ENCODE measurements around the gene TIMM8B.
"Not testable (repeated sequence)": the region's sequence is repeated elsewhere in the genome, so short reads cannot be mapped to it uniquely, and the experiment has no call there.

Gene TIMM8B

DNA sequence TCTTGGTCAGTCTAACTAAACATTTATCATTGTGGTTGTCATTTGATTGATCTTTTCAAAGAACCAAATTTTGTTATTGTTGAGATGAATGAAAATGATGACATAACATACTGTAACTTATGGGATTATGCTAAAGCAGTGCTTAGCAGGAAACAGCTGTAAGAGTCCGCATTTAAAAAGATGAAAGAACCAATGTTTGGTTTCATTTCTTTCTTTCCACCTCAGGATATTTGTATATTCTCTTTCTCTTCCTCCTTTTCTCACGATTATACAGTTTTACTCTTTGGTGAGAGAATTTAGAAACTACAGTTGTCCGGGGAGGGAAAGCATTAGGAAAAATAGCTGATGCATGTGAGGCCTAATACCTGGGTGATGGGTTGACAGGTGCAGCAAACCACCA, 35.8 kb downstream of the TIMM8B start (continued):
- TF ChIP-seq, protein P1, sequence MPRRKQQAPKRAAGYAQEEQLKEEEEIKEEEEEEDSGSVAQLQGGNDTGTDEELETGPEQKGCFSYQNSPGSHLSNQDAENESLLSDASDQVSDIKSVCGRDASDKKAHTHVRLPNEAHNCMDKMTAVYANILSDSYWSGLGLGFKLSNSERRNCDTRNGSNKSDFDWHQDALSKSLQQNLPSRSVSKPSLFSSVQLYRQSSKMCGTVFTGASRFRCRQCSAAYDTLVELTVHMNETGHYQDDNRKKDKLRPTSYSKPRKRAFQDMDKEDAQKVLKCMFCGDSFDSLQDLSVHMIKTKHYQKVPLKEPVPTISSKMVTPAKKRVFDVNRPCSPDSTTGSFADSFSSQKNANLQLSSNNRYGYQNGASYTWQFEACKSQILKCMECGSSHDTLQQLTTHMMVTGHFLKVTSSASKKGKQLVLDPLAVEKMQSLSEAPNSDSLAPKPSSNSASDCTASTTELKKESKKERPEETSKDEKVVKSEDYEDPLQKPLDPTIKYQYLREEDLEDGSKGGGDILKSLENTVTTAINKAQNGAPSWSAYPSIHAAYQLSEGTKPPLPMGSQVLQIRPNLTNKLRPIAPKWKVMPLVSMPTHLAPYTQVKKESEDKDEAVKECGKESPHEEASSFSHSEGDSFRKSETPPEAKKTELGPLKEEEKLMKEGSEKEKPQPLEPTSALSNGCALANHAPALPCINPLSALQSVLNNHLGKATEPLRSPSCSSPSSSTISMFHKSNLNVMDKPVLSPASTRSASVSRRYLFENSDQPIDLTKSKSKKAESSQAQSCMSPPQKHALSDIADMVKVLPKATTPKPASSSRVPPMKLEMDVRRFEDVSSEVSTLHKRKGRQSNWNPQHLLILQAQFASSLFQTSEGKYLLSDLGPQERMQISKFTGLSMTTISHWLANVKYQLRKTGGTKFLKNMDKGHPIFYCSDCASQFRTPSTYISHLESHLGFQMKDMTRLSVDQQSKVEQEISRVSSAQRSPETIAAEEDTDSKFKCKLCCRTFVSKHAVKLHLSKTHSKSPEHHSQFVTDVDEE (CRISPR knock-in tag; IDR thresholded peaks at IDR 0.05), result no peak

DNA sequence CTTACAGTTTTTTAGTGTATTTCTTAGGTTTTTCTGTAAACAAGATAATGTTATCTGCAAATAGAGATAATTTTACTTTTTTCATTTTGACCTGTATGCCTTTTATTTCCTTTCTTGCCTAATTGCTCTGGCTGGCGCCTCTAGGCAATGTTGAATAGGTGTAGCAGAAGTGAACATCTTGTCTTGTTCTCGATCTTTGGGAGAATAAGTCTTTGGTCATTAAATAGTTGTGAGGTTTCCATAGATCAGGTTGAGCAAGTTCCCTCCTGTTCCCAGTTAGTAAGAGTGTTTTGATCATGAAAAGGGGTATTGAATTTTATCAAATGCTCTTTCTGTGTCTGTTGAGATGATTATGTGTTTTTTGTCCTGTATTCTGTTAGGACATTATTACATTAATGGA, 36.8 kb downstream of the TIMM8B start:
- no peak for TF ChIP-seq RARB (CRISPR knock-in tag; IDR thresholded peaks at IDR 0.05)
- TF ChIP-seq ARNTL (CRISPR knock-in tag; IDR thresholded peaks at IDR 0.05; ENCODE audit: borderline replicate concordance, low read depth), result no peak
- TF ChIP-seq GLIS3 (CRISPR knock-in tag; IDR thresholded peaks at IDR 0.05), result no peak
- ATAC-seq, result no peak

DNA sequence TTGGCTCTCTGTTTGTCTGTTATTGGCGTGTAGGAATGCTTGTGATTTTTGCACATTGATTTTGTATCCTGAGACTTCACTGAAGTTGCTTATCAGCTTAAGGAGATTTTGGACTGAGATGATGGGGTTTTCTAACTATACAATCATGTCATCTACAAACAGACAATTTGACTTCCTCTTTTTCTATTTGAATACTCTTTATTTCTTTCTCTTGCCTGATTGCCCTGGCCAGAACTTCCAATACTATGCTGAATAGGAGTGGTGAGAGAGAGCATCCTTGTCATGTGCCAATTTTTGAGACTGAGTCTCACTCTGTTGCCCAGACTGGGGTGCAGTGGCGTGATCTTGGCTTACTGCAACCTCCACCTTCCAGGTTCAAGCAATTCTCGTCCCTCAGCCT, 38.3 kb downstream of the TIMM8B start:
- ATAC-seq, result not testable (repeated sequence)

GRCh38 chr11:112046647-112047046, 39.9 kb downstream of the TIMM8B start:
- not testable (repeated sequence) for ATAC-seq

DNA sequence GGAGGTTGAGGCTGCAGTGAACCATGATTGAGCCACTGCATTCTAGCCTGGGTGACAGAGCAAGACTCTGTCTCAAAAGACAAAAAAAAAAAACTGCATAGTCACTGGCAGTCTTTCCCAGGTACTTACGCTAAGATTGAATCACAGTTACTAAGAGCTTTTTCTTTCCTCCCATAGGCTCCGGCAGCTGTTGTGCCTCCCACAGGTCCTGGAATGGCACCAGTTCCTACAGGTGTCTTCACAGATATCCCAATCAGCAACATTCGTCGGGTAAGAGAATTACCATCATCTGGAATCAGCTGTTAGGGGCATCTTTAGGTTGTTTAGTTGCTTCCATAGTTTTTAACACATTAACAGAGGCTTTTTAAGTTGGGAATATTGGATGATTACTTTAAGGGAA, 41.6 kb downstream of the TIMM8B start:
- no peak for ATAC-seq
- TF ChIP-seq OSR1 (CRISPR knock-in tag; IDR thresholded peaks at IDR 0.05), result no peak

- TF ChIP-seq ZNF565 (CRISPR knock-in tag; conservative IDR thresholded peaks at IDR 0.05; ENCODE audit: low read depth), result no peak
- TF ChIP-seq POU6F1 (CRISPR knock-in tag; IDR thresholded peaks at IDR 0.05; ENCODE audit: borderline replicate concordance, low read depth), result no peak
- TF ChIP-seq ARNTL (CRISPR knock-in tag; IDR thresholded peaks at IDR 0.05; ENCODE audit: borderline replicate concordance, low read depth), result no peak
- TF ChIP-seq ZNF8 (CRISPR knock-in tag; IDR thresholded peaks at IDR 0.05), result no peak
- no peak for TF ChIP-seq RARB (CRISPR knock-in tag; IDR thresholded peaks at IDR 0.05)
- no peak for TF ChIP-seq TOX (CRISPR knock-in tag; IDR thresholded peaks at IDR 0.05; ENCODE audit: borderline replicate concordance)
- no peak for TF ChIP-seq ZFP3 (CRISPR knock-in tag; IDR thresholded peaks at IDR 0.05)
- no peak for TF ChIP-seq GLIS3 (CRISPR knock-in tag; IDR thresholded peaks at IDR 0.05)
- peak; percentile 31; the same call in 2 of the 3 replicates for ATAC-seq
Observed at GRCh38 chr11:112042961-112043304, 43.6 kb downstream of the TIMM8B start.

DNA sequence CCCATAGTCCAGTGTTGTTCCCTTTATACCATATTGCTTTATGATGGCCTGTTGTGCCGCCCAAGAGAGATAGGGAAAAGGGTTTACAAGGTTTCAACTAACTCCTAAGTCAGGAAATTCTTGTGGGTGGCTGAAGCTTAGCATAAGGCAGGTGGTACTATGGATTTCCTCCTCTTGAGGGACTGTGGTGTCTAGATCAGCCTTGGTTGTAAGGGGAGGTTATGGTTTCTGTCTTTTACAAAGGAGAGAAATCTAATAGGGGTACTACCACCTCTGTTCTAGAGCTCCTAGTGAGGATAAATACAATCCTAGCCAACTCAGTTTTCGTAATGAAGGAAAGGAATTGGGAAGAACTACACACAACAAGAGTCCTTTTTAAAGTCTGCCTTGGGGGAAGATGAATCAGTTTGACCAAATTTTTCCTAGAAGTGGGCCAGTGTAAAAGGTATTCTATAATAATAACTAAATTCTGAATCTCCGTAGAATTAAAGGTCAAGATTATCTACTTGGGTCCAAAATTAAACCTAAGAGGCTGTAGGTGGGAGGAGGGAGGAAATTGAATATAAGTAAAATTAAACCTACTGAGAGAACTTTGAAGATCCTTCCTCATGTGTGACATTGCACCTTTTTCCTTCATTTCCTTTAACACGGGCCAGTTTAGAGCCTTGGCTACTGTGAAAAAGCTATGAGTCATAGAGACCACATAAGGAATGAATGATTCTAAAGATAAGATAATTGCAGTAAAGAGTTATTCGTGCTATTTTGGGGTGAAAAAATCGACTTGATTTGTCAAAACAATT, 44.2 kb downstream of the TIMM8B start:
- peak; percentile 65; the same call in 2 of the 3 replicates for ATAC-seq
- TF ChIP-seq ZFP30 (CRISPR knock-in tag; IDR thresholded peaks at IDR 0.05) (no peak), ZFP3 (CRISPR knock-in tag; IDR thresholded peaks at IDR 0.05) (no peak), SNAI2 (CRISPR knock-in tag; IDR thresholded peaks at IDR 0.05) (no peak), ARNTL (CRISPR knock-in tag; IDR thresholded peaks at IDR 0.05; ENCODE audit: borderline replicate concordance, low read depth) (no peak), OSR1 (CRISPR knock-in tag; IDR thresholded peaks at IDR 0.05) (no peak), CSDC2 (CRISPR knock-in tag; IDR thresholded peaks at IDR 0.05) (no peak), ZNF8 (CRISPR knock-in tag; IDR thresholded peaks at IDR 0.05) (no peak), ISL1 (CRISPR knock-in tag; IDR thresholded peaks at IDR 0.05) (no peak), TCF4 (CRISPR knock-in tag; IDR thresholded peaks at IDR 0.05; ENCODE audit: borderline replicate concordance) (no peak)
- TF ChIP-seq, protein P2, sequence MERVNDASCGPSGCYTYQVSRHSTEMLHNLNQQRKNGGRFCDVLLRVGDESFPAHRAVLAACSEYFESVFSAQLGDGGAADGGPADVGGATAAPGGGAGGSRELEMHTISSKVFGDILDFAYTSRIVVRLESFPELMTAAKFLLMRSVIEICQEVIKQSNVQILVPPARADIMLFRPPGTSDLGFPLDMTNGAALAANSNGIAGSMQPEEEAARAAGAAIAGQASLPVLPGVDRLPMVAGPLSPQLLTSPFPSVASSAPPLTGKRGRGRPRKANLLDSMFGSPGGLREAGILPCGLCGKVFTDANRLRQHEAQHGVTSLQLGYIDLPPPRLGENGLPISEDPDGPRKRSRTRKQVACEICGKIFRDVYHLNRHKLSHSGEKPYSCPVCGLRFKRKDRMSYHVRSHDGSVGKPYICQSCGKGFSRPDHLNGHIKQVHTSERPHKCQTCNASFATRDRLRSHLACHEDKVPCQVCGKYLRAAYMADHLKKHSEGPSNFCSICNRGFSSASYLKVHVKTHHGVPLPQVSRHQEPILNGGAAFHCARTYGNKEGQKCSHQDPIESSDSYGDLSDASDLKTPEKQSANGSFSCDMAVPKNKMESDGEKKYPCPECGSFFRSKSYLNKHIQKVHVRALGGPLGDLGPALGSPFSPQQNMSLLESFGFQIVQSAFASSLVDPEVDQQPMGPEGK (CRISPR knock-in tag; IDR thresholded peaks at IDR 0.05; ENCODE audit: borderline replicate concordance), result no peak
- TF ChIP-seq, protein P1 (CRISPR knock-in tag; IDR thresholded peaks at IDR 0.05), result no peak

Measured in SK-N-SH treated with all-trans-retinoic acid at 6 μM for 48 hours (cell line).